HG03378 (cell line): ENCODE measurements around the gene KIF12.

Source experiments
- ATAC-seq: cut with Tn5 transposase; IDR thresholded peaks from one replicate; pipeline ENCODE4 v1.9.1; 2021; ENCODE audit warnings: mild to moderate bottlenecking, moderate library complexity; ENCODE audit not compliant: unreplicated experiment

The KIF12 gene

GRCh38 chr9:114123031-114123977 lies 24.2 kb upstream of the KIF12 start:
- no peak for ATAC-seq

GRCh38 chr9:114122136-114123027 lies 23.3 kb upstream of the KIF12 start:
- no peak for ATAC-seq

- no peak for ATAC-seq
These were observed 22.4 kb upstream of the KIF12 start for GRCh38 chr9:114121227-114122135.

GRCh38 chr9:114120192-114121014 lies 21.3 kb upstream of the KIF12 start:
- ATAC-seq: no peak

GRCh38 chr9:114119242-114120191 lies 20.4 kb upstream of the KIF12 start:
- no peak for ATAC-seq

- ATAC-seq: no peak
These were observed 19.1 kb upstream of the KIF12 start for GRCh38 chr9:114117996-114118830.

- ATAC-seq: no peak
These were observed 18.5 kb upstream of the KIF12 start for GRCh38 chr9:114117614-114117995.

GRCh38 chr9:114116126-114116747 lies 17.1 kb upstream of the KIF12 start:
- no peak for ATAC-seq

- ATAC-seq: no peak
These were observed 16.6 kb upstream of the KIF12 start for GRCh38 chr9:114115654-114116125.

- ATAC-seq: no peak
These were observed 15.3 kb upstream of the KIF12 start for GRCh38 chr9:114114364-114114763.

- no peak for ATAC-seq
These were observed 13.9 kb upstream of the KIF12 start for GRCh38 chr9:114112778-114113584.

- no peak for ATAC-seq
These were observed 13.2 kb upstream of the KIF12 start for GRCh38 chr9:114112325-114112724.

GRCh38 chr9:114110180-114110579 lies 11.1 kb upstream of the KIF12 start:
- no peak for ATAC-seq

- ATAC-seq: no peak
These were observed 10.0 kb upstream of the KIF12 start for GRCh38 chr9:114109124-114109523.

GRCh38 chr9:114108016-114108833 lies 9.1 kb upstream of the KIF12 start:
- no peak for ATAC-seq
